ENCODE data around the gene C16orf95. TPM values are rescaled to one million over a fixed set of nuclear protein-coding genes. Genes with fewer than 3 reads are reported as not detected.
A peak's percentile ranks its signal among the peaks of the same experiment; 100 is the strongest.
"Not testable (repeated sequence)": the region's sequence is repeated elsewhere in the genome, so short reads cannot be mapped to it uniquely, and the experiment has no call there.

C16orf95 gene
- total RNA-seq, 2 experiments from 2014 or later = 11.5 to 13.6 TPM

GRCh38 chr16:87340198-87340597, 23.0 kb upstream of the C16orf95 start:
- ChIA-PET POLR2A (no interaction called here), CTCF (interaction anchor here (0.9 kb wide), 1 partner anchor 8 kb away, joined by 3 read pairs; no protein-coding TSS in a partner anchor)
- no peaks in the 10 kb centered on the region for H3K27me3 Mint-ChIP-seq
- TF ChIP-seq CTCF (IDR thresholded peaks at IDR 0.05) = no peak
- H3K4me3 Mint-ChIP-seq = no peak overlapping the region
- H3K9me3 Mint-ChIP-seq = no peaks in the 10 kb centered on the region
- ATAC-seq (no peak), DNase-seq (no peak)
- peaks cover 46% of the 10 kb centered on the region for H3K36me3 Mint-ChIP-seq (ENCODE audit: low read depth)
- intact Hi-C loops (cut with micrococcal nuclease) = no loop called here
- no peak overlapping the region for H3K27ac Mint-ChIP-seq
- H3K4me1 Mint-ChIP-seq (ENCODE audit: low read depth) = peaks cover 28% of the 10 kb centered on the region

GRCh38 chr16:87339724-87340105, 22.5 kb upstream of the C16orf95 start:
- H3K27ac Mint-ChIP-seq; ATAC-seq; intact Hi-C loops (cut with micrococcal nuclease); POLR2A ChIA-PET; H3K4me3 Mint-ChIP-seq; CTCF ChIA-PET; DNase-seq; H3K9me3 Mint-ChIP-seq; H3K27me3 Mint-ChIP-seq: not testable (repeated sequence)
- Mint-ChIP-seq H3K4me1 (ENCODE audit: low read depth) (peaks cover 28% of the 10 kb centered on the region), H3K36me3 (ENCODE audit: low read depth) (peaks cover 47% of the 10 kb centered on the region)

- peaks cover 28% of the 10 kb centered on the region for H3K4me1 Mint-ChIP-seq (ENCODE audit: low read depth)
- H3K36me3 Mint-ChIP-seq (ENCODE audit: low read depth) = peaks cover 49% of the 10 kb centered on the region
- ATAC-seq (no peak), DNase-seq (no peak)
- intact Hi-C loops (cut with micrococcal nuclease) = no loop called here
- ChIA-PET CTCF (no interaction called here), POLR2A (no interaction called here)
- peak overlapping the region; percentile 34 for H3K27ac Mint-ChIP-seq
- no peak overlapping the region for H3K4me3 Mint-ChIP-seq
- no peaks in the 10 kb centered on the region for H3K27me3 Mint-ChIP-seq
- no peak for TF ChIP-seq CTCF (IDR thresholded peaks at IDR 0.05)
- H3K9me3 Mint-ChIP-seq = no peaks in the 10 kb centered on the region
Observed at GRCh38 chr16:87339086-87339723, 22.0 kb upstream of the C16orf95 start.

GRCh38 chr16:87338155-87338765, 21.1 kb upstream of the C16orf95 start:
- H3K9me3 Mint-ChIP-seq = no peaks in the 10 kb centered on the region

GRCh38 chr16:87337262-87337771, 20.1 kb upstream of the C16orf95 start:
- H3K9me3 Mint-ChIP-seq = no peaks in the 10 kb centered on the region
- DNase-seq (no peak), ATAC-seq (no peak)
- H3K4me1 Mint-ChIP-seq (ENCODE audit: low read depth) = peaks cover 22% of the 10 kb centered on the region
- CTCF ChIA-PET = interaction anchor here (0.7 kb wide), 1 partner anchor 20 kb away, joined by 3 read pairs; no protein-coding TSS in a partner anchor
- POLR2A ChIA-PET = no interaction called here
- H3K27me3 Mint-ChIP-seq = no peaks in the 10 kb centered on the region
- no peak for TF ChIP-seq CTCF (IDR thresholded peaks at IDR 0.05)
- intact Hi-C loops (cut with micrococcal nuclease) = no loop called here
- peaks cover 40% of the 10 kb centered on the region for H3K36me3 Mint-ChIP-seq (ENCODE audit: low read depth)
- no peak overlapping the region for H3K4me3 Mint-ChIP-seq
- H3K27ac Mint-ChIP-seq = peak overlapping the region; percentile 65

More at GRCh38 chr16:87338155-87338765, 21.1 kb upstream of the C16orf95 start:
- Mint-ChIP-seq H3K4me3 (no peak overlapping the region), H3K27me3 (no peaks in the 10 kb centered on the region), H3K4me1 (ENCODE audit: low read depth) (peaks cover 23% of the 10 kb centered on the region), H3K27ac (no peak overlapping the region), H3K36me3 (ENCODE audit: low read depth) (peaks cover 46% of the 10 kb centered on the region)
- no peak for TF ChIP-seq CTCF (IDR thresholded peaks at IDR 0.05)
- ATAC-seq (no peak), DNase-seq (no peak)
- intact Hi-C loops (cut with micrococcal nuclease) = no loop called here
- ChIA-PET CTCF (no interaction called here), POLR2A (no interaction called here)
